ENCODE data around the gene SLCO2A1. TPM values are rescaled to one million over a fixed set of nuclear protein-coding genes. Genes with fewer than 3 reads are reported as not detected.

Gene SLCO2A1
- total RNA-seq, 4 donors from 2014 or later = 3.3 to 18.9 (median 6.0) TPM

GRCh38 chr3:133915685-133916658, 113.8 kb downstream of the SLCO2A1 start:
- TF ChIP-seq POLR2A (IDR thresholded peaks at IDR 0.05) (no peak), CTCF (IDR thresholded peaks at IDR 0.05) (no peak)
- H3K4me3 ChIP-seq = no peak overlapping the region

GRCh38 chr3:133914839-133915600, 114.7 kb downstream of the SLCO2A1 start:
- WGBS, 2 donors = 79 to 82% methylated on average over 12 of the region's 12 CpGs
- peaks cover 0 to 35% (median 0%) of the 10 kb centered on the region in 4 donors for H3K27me3 ChIP-seq
- no peaks in the 10 kb centered on the region for H3K4me1 ChIP-seq
- H3K9me3 ChIP-seq = no peaks in the 10 kb centered on the region
- H3K27ac ChIP-seq = no peak overlapping the region
- no peak overlapping the region for H3K4me3 ChIP-seq
- no peak for DNase-seq
- no peak for TF ChIP-seq POLR2A (IDR thresholded peaks at IDR 0.05)
- TF ChIP-seq CTCF (IDR thresholded peaks at IDR 0.05) = no peak
- no peaks in the 10 kb centered on the region for H3K36me3 ChIP-seq
- intact Hi-C loops (cut with DNase I) = no loop called here

More at GRCh38 chr3:133915685-133916658, 113.8 kb downstream of the SLCO2A1 start:
- Histone ChIP-seq H3K4me1 (no peaks in the 10 kb centered on the region), H3K27me3 (peaks cover 0 to 32% (median 0%) of the 10 kb centered on the region in 4 donors), H3K9me3 (no peaks in the 10 kb centered on the region), H3K27ac (no peak overlapping the region), H3K36me3 (no peaks in the 10 kb centered on the region)
- no peak for DNase-seq
- intact Hi-C loops (cut with DNase I) = no loop called here
- WGBS, 2 donors = 70 to 76% methylated on average over 6 to 10 of the region's 10 CpGs

GRCh38 chr3:133910422-133910821, 119.3 kb downstream of the SLCO2A1 start:
- no peak overlapping the region for H3K4me3 ChIP-seq
- H3K9me3 ChIP-seq = no peaks in the 10 kb centered on the region
- DNase-seq = no peak
- peaks cover 0 to 12% (median 0%) of the 10 kb centered on the region in 4 donors for H3K27me3 ChIP-seq
- no peak for TF ChIP-seq POLR2A (IDR thresholded peaks at IDR 0.05)
- TF ChIP-seq CTCF (IDR thresholded peaks at IDR 0.05) = peak in 1 of 6 experiments; percentile 6
- intact Hi-C loops (cut with DNase I) = no loop called here
- H3K4me1 ChIP-seq = no peaks in the 10 kb centered on the region
- no peaks in the 10 kb centered on the region for H3K36me3 ChIP-seq
- no peak overlapping the region for H3K27ac ChIP-seq
- WGBS, 2 donors = 72 to 83% methylated on average over 1 to 2 of the region's 2 CpGs

GRCh38 chr3:133905376-133905775, 124.3 kb downstream of the SLCO2A1 start:
- Histone ChIP-seq H3K4me3 (no peak overlapping the region), H3K27ac (no peak overlapping the region), H3K36me3 (no peaks in the 10 kb centered on the region), H3K9me3 (no peaks in the 10 kb centered on the region), H3K4me1 (no peaks in the 10 kb centered on the region), H3K27me3 (no peaks in the 10 kb centered on the region)
- 66 to 74% methylated on average over 3 of the region's 3 CpGs for WGBS, 2 donors
- TF ChIP-seq POLR2A (IDR thresholded peaks at IDR 0.05) (no peak), CTCF (IDR thresholded peaks at IDR 0.05) (no peak)
- DNase-seq = no peak
- intact Hi-C loops (cut with DNase I) = no loop called here

GRCh38 chr3:133901847-133902246, 127.9 kb downstream of the SLCO2A1 start:
- H3K36me3 ChIP-seq = no peaks in the 10 kb centered on the region
- peaks cover 0 to 10% (median 0%) of the 10 kb centered on the region in 4 donors for H3K27me3 ChIP-seq
- no peaks in the 10 kb centered on the region for H3K9me3 ChIP-seq
- no peaks in the 10 kb centered on the region for H3K4me1 ChIP-seq
- intact Hi-C loops (cut with DNase I) = no loop called here
- TF ChIP-seq CTCF (IDR thresholded peaks at IDR 0.05) (no peak), POLR2A (IDR thresholded peaks at IDR 0.05) (no peak)
- no peak for DNase-seq
- no peak overlapping the region for H3K4me3 ChIP-seq
- no peak overlapping the region for H3K27ac ChIP-seq
- 80 to 88% methylated on average over 5 of the region's 5 CpGs for WGBS, 2 donors
